Lower lobe of right lung (tissue), 2 donors: ENCODE measurements around the gene LTBP1. TPM values are rescaled to one million over a fixed set of nuclear protein-coding genes. Genes with fewer than 3 reads are reported as not detected.
A peak's percentile ranks its signal among the peaks of the same experiment; 100 is the strongest.

Source experiments
- ATAC-seq, 2 donors: fragments of 200-7000 bp; cut with Tn5 transposase; one replicate each; pipeline ENCODE4 v1.9.1; 2020 to 2022; ENCODE audit warnings: mild to moderate bottlenecking in 2 of 2, moderate library complexity in 2 of 2
- DNase-seq: peaks from one replicate; pipeline ENCODE4 v3.0.0-alpha.2; 2020
- H3K27ac ChIP-seq: fragments of 200-600 bp; one replicate; pipeline ENCODE4 v1.8.0; 2022
- H3K27me3 ChIP-seq: fragments of 200-600 bp; one replicate; pipeline ENCODE4 v1.8.0; 2022; ENCODE audit warnings: low read depth
- H3K36me3 ChIP-seq: fragments of 200-600 bp; one replicate; pipeline ENCODE4 v1.8.0; 2022; ENCODE audit warnings: mild to moderate bottlenecking
- H3K4me1 ChIP-seq: fragments of 200-600 bp; one replicate; pipeline ENCODE4 v1.8.0; 2022
- H3K4me3 ChIP-seq: fragments of 200-600 bp; one replicate; pipeline ENCODE4 v1.8.0; 2022; ENCODE audit warnings: mild to moderate bottlenecking
- H3K9me3 ChIP-seq: fragments of 200-600 bp; one replicate; pipeline ENCODE4 v1.8.0; 2022
- intact Hi-C: fragments of 100-400 bp; cut with DNase I; formaldehyde crosslinking; loops from one replicate; pipeline ENCODE4 v1.11.0; 2022
- total RNA-seq: library from RNA; stranded (reverse); fragmentation: NEBNext Ultra II Directional; extraction: Animal tissue kit (Norgen Biotek cat#: 25700); gene quantifications from one replicate; pipeline ENCODE4 v1.2.1, GENCODE V29; 2021
- TF ChIP-seq, protein P1 (sequence below): fragments of 200-600 bp; IDR thresholded peaks from one replicate; pipeline ENCODE4 v1.8.0; 2022; ENCODE audit warnings: antibody characterized with exemption, mild to moderate bottlenecking
- donor health status: DM: no; HTN: yes; CAD: no; lungs with severe emphysema.

Gene LTBP1
- total RNA-seq, 1 donor from 2014 or later = 34.7 TPM

DNA sequence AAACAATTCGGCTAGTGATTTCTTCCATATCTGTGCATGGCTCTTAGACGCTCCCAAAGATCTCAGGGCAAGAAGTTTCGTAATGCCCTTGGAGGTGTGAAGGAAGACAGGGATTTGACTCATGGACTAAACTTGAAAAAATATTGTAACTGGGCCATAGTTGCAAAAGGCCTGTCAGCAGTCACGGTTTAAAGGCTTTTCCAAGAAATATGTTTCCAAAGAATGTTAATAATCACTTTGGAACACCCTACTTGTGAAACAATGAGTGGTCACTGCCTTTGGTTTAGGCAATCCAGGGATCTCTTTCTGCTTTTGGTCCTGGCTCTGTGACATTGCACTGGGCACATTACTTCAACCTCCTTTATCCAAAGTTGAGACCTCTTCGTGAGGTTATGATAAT, 427.2 kb downstream of the LTBP1 start:
- intact Hi-C loops = no loop called here

DNA sequence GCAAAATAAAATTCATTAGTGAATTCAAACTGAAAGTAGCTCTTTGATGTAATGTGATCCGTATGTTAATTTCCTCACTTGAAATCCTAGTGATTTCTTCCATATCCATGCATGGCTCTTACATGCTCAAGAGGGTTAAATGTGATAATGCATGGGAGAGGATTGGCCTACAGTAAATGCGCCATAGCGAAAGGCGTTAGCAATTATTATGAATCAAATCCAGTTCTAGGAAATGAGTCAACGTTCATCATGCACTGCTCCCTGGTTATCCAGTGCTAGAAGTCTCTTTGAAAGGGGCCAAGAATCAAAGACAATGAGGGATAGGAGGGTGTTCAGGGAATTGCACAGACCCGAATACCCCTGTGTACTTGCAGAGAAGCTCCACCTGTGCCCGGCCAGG, 428.3 kb downstream of the LTBP1 start:
- intact Hi-C loops = no loop called here
- TF ChIP-seq, protein P1, sequence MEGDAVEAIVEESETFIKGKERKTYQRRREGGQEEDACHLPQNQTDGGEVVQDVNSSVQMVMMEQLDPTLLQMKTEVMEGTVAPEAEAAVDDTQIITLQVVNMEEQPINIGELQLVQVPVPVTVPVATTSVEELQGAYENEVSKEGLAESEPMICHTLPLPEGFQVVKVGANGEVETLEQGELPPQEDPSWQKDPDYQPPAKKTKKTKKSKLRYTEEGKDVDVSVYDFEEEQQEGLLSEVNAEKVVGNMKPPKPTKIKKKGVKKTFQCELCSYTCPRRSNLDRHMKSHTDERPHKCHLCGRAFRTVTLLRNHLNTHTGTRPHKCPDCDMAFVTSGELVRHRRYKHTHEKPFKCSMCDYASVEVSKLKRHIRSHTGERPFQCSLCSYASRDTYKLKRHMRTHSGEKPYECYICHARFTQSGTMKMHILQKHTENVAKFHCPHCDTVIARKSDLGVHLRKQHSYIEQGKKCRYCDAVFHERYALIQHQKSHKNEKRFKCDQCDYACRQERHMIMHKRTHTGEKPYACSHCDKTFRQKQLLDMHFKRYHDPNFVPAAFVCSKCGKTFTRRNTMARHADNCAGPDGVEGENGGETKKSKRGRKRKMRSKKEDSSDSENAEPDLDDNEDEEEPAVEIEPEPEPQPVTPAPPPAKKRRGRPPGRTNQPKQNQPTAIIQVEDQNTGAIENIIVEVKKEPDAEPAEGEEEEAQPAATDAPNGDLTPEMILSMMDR = no peak
- Histone ChIP-seq H3K36me3 (no peaks in the 10 kb centered on the region), H3K27ac (no peak overlapping the region), H3K27me3 (no peaks in the 10 kb centered on the region), H3K4me3 (no peak overlapping the region), H3K9me3 (no peaks in the 10 kb centered on the region), H3K4me1 (no peaks in the 10 kb centered on the region)
- DNase-seq (no peak), ATAC-seq (no peak)

More for the DNA sequence above, 427.2 kb downstream of the LTBP1 start:
- Histone ChIP-seq H3K4me3 (no peak overlapping the region), H3K27me3 (no peaks in the 10 kb centered on the region), H3K9me3 (no peaks in the 10 kb centered on the region), H3K27ac (no peak overlapping the region), H3K36me3 (no peaks in the 10 kb centered on the region), H3K4me1 (no peaks in the 10 kb centered on the region)
- TF ChIP-seq, protein P1 = no peak
- peak in 1 of 2 donors; percentile 53 for ATAC-seq
- DNase-seq = no peak

DNA sequence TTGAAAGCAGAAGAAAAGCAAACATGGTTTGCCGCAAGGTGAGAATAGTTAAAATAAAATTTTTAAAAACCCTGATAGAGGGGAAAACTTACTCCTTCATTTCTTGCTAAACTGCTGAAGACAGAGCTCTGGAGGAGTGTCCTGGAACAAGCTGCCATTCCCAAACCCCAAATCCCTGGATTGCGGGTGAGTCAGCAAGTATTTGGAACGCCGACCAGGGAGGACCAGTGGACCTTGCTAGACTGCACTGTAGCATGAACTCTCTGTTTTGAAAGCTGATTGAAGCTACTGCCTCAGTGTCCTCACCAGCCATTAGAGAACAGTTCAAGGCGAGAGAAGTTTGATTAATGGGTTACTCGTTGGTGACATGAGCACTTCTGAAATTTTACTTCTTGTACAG, 430.3 kb downstream of the LTBP1 start:
- intact Hi-C loops = no loop called here
- TF ChIP-seq, protein P1 = no peak
- H3K27me3 ChIP-seq = no peaks in the 10 kb centered on the region
- no peak overlapping the region for H3K4me3 ChIP-seq
- H3K27ac ChIP-seq = no peak overlapping the region
- no peaks in the 10 kb centered on the region for H3K36me3 ChIP-seq
- H3K9me3 ChIP-seq = no peaks in the 10 kb centered on the region
- no peaks in the 10 kb centered on the region for H3K4me1 ChIP-seq
- DNase-seq (no peak), ATAC-seq (no peak)

DNA sequence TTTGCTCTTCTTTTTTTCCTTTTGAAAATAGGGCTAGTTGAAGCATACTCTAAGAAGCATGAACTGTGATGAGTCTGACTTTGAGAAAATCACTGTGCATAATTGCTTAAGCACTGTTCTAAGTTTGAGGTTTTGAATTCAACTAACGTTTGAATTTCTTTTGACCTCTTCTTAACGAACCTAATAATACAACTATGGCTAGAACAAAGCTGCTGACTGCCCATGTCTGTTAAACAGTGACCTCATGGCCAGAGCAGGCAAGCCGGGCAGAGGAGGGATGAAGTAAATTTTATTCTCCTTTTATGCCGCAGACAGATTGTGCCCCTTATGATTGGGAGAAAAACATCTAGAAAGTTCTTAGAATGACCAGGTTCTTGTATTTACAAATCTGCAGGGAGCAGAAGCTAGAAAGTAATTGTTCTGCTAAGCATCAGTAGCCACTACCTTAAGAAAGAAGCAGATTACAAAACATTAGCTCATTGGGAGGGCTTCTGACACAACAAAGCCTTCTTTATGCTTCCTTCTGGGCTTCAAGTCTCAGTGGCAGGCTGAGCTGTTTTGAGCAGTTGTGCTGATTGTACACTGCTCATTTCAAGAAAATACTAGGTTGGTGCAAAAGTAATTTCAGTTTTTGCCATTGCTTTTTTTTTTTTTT, 431.9 kb downstream of the LTBP1 start:
- no peaks in the 10 kb centered on the region for H3K4me1 ChIP-seq
- no peak overlapping the region for H3K27ac ChIP-seq
- no peaks in the 10 kb centered on the region for H3K27me3 ChIP-seq
- intact Hi-C loops = no loop called here
- ATAC-seq (no peak), DNase-seq (no peak)
- H3K9me3 ChIP-seq = no peaks in the 10 kb centered on the region
- no peaks in the 10 kb centered on the region for H3K36me3 ChIP-seq
- H3K4me3 ChIP-seq = no peak overlapping the region
- TF ChIP-seq, protein P1 = no peak

DNA sequence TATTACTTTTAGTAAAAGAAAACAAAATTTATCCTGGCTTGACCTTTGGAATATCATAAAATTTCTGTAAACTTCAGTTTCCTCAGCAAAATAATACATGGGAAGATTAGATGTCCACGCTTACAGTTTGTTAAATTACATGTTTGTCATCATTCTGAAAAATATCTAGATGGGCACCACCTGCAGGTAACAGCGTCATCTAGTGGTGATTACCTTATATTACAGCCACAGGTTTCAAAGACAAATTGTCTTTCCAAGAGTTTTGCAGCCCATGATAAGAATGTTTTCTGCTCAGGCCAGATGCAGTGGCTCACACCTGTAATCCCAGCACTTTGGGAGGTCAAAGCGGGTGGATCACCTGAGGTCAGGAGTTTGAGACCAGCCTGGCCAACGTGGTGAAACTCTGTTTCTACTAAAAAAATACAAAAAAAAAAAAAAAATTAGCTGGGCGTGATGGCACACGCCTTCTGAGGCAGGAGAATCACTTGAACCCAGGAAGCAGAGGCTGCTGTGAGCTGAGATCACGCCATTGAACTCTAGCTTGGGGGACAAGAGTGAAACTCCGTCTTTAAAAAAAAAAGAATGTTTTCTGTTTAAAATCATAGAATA, 433.4 kb downstream of the LTBP1 start:
- no peak overlapping the region for H3K27ac ChIP-seq
- no peak for ATAC-seq
- H3K36me3 ChIP-seq = no peaks in the 10 kb centered on the region
- TF ChIP-seq, protein P1 = peak; percentile 41
- no peaks in the 10 kb centered on the region for H3K9me3 ChIP-seq
- H3K4me3 ChIP-seq = no peak overlapping the region
- H3K4me1 ChIP-seq = no peaks in the 10 kb centered on the region
- H3K27me3 ChIP-seq = no peaks in the 10 kb centered on the region
- intact Hi-C loops = no loop called here
- no peak for DNase-seq
